ENCODE data around the gene TBL1X. TPM values are rescaled to one million over a fixed set of nuclear protein-coding genes. Genes with fewer than 3 reads are reported as not detected.

TBL1X gene
- total and polyA plus RNA-seq, 8 donors, result 4.7 to 53.1 (median 9.5) TPM

GRCh38 chrX:9770319-9770718 is 305.5 kb downstream of the TBL1X start:
- Histone ChIP-seq H3K27ac (no peak overlapping the region), H3K9me3 (peaks cover 0 to 8% (median 0%) of the 10 kb centered on the region in 4 donors), H3K36me3 (no peaks in the 10 kb centered on the region), H3K4me3 (no peak overlapping the region), H3K27me3 (peaks cover 0 to 14% (median 12%) of the 10 kb centered on the region in 3 donors), H3K4me1 (peaks cover 0 to 5% (median 0%) of the 10 kb centered on the region in 4 donors)
- intact Hi-C loops (cut with DNase I; ENCODE audit: low total_unique reads), result no loop called here
- no peak for DNase-seq
- TF ChIP-seq CTCF (IDR thresholded peaks at IDR 0.05) (no peak), POLR2A (IDR thresholded peaks at IDR 0.05) (no peak), POLR2AphosphoS5 (IDR thresholded peaks at IDR 0.05) (no peak), EP300 (IDR thresholded peaks at IDR 0.05) (no peak)
- WGBS, 5 donors, result 23 to 35% (median 27%) methylated on average over 1 of the region's 1 CpG

- Histone ChIP-seq H3K27ac (no peak overlapping the region), H3K9me3 (no peaks in the 10 kb centered on the region), H3K4me1 (no peaks in the 10 kb centered on the region), H3K27me3 (no peaks in the 10 kb centered on the region), H3K4me3 (no peak overlapping the region), H3K36me3 (no peaks in the 10 kb centered on the region)
- no peak for DNase-seq
- intact Hi-C loops (cut with DNase I; ENCODE audit: low total_unique reads), result no loop called here
- WGBS, 5 donors, result 78 to 85% (median 81%) methylated on average over 6 of the region's 6 CpGs
- no peak for TF ChIP-seq CTCF (IDR thresholded peaks at IDR 0.05)
- TF ChIP-seq POLR2AphosphoS5 (IDR thresholded peaks at IDR 0.05), result no peak
- no peak for TF ChIP-seq POLR2A (IDR thresholded peaks at IDR 0.05)
Observed at GRCh38 chrX:9772943-9773342, 308.1 kb downstream of the TBL1X start.

- Histone ChIP-seq H3K27ac (no peak overlapping the region), H3K36me3 (no peaks in the 10 kb centered on the region), H3K27me3 (no peaks in the 10 kb centered on the region), H3K9me3 (no peaks in the 10 kb centered on the region), H3K4me3 (no peak overlapping the region), H3K4me1 (no peaks in the 10 kb centered on the region)
- 59 to 85% (median 83%) methylated on average over 5 to 8 of the region's 8 CpGs for WGBS, 5 donors
- no peak for DNase-seq
- no peak for TF ChIP-seq POLR2A (IDR thresholded peaks at IDR 0.05)
- no peak for TF ChIP-seq EP300 (IDR thresholded peaks at IDR 0.05)
- TF ChIP-seq CTCF (IDR thresholded peaks at IDR 0.05), result no peak
- no peak for TF ChIP-seq POLR2AphosphoS5 (IDR thresholded peaks at IDR 0.05)
- intact Hi-C loops (cut with DNase I; ENCODE audit: low total_unique reads), result no loop called here
Observed at GRCh38 chrX:9775930-9776329, 311.1 kb downstream of the TBL1X start.

GRCh38 chrX:9781941-9782340 is 317.1 kb downstream of the TBL1X start:
- DNase-seq, result no peak
- Histone ChIP-seq H3K27ac (no peak overlapping the region), H3K27me3 (peaks cover 8 to 22% (median 18%) of the 10 kb centered on the region in 3 donors), H3K4me3 (no peak overlapping the region), H3K36me3 (no peaks in the 10 kb centered on the region), H3K9me3 (peaks cover 0 to 3% (median 0%) of the 10 kb centered on the region in 4 donors), H3K4me1 (peaks cover 0 to 9% (median 2%) of the 10 kb centered on the region in 4 donors)
- intact Hi-C loops (cut with DNase I; ENCODE audit: low total_unique reads), result no loop called here
- WGBS, 5 donors, result 73 to 89% (median 82%) methylated on average over 7 of the region's 7 CpGs
- TF ChIP-seq EP300 (IDR thresholded peaks at IDR 0.05), result no peak
- no peak for TF ChIP-seq POLR2AphosphoS5 (IDR thresholded peaks at IDR 0.05)
- no peak for TF ChIP-seq CTCF (IDR thresholded peaks at IDR 0.05)
- TF ChIP-seq POLR2A (IDR thresholded peaks at IDR 0.05), result no peak

All from stomach (tissue), 9 donors.